ENCODE results near the gene LDLRAD3.

LDLRAD3 gene

GRCh38 chr11:36251823-36252222 is 308.0 kb downstream of the LDLRAD3 start:
- DNase-seq, result no peak

- no peak for DNase-seq
These were observed 309.4 kb downstream of the LDLRAD3 start for GRCh38 chr11:36253238-36253637.

- no peak for DNase-seq
These were observed 310.9 kb downstream of the LDLRAD3 start for GRCh38 chr11:36254713-36255112.

GRCh38 chr11:36257351-36257750 is 313.5 kb downstream of the LDLRAD3 start:
- no peak for DNase-seq

GRCh38 chr11:36258730-36259360 is 315.0 kb downstream of the LDLRAD3 start:
- peak; percentile 11 for DNase-seq

GRCh38 chr11:36261094-36261493 is 317.2 kb downstream of the LDLRAD3 start:
- DNase-seq, result no peak

- no peak for DNase-seq
These were observed 320.4 kb downstream of the LDLRAD3 start for GRCh38 chr11:36264011-36264972.

- DNase-seq, result no peak
These were observed 321.1 kb downstream of the LDLRAD3 start for GRCh38 chr11:36264973-36265344.

GRCh38 chr11:36265793-36266628 is 322.1 kb downstream of the LDLRAD3 start:
- DNase-seq, result peak; percentile 7

- DNase-seq, result no peak
These were observed 322.9 kb downstream of the LDLRAD3 start for GRCh38 chr11:36266767-36267166.

- DNase-seq, result no peak
These were observed 324.6 kb downstream of the LDLRAD3 start for GRCh38 chr11:36268337-36268985.

GRCh38 chr11:36270701-36271100 is 326.8 kb downstream of the LDLRAD3 start:
- no peak for DNase-seq

- DNase-seq, result no peak
These were observed 328.0 kb downstream of the LDLRAD3 start for GRCh38 chr11:36271794-36272407.

- DNase-seq, result peak; percentile 46
These were observed 329.2 kb downstream of the LDLRAD3 start for GRCh38 chr11:36273110-36273509.

- no peak for DNase-seq
These were observed 330.6 kb downstream of the LDLRAD3 start for GRCh38 chr11:36274414-36274813.

GRCh38 chr11:36278531-36279282 is 334.8 kb downstream of the LDLRAD3 start:
- DNase-seq, result no peak

- no peak for DNase-seq
These were observed 336.7 kb downstream of the LDLRAD3 start for GRCh38 chr11:36280531-36280930.

All from DMS153 (cell line).